Stimulated activated CD8-positive, alpha-beta memory T cell treated with anti-CD3 and anti-CD28 coated beads, Interleukin-7, amount 100 ng/mL, for 24 hours (primary cell): ENCODE results near the gene LMOD1.
"Not testable (repeated sequence)": the region's sequence is repeated elsewhere in the genome, so short reads cannot be mapped to it uniquely, and the experiment has no call there.

Experiments used
- DNase-seq: peaks from one replicate; pipeline ENCODE4 v3.0.0-alpha.2; 2020; ENCODE audit warnings: low read depth

Gene LMOD1

GRCh38 chr1:201914456-201915235, 31.7 kb downstream of the LMOD1 start:
- no peak for DNase-seq

- DNase-seq = no peak
These were observed 33.5 kb downstream of the LMOD1 start for GRCh38 chr1:201912832-201913231.

GRCh38 chr1:201911826-201912571, 34.3 kb downstream of the LMOD1 start:
- no peak for DNase-seq

GRCh38 chr1:201907621-201908020, 38.7 kb downstream of the LMOD1 start:
- no peak for DNase-seq

- DNase-seq = no peak
These were observed 40.0 kb downstream of the LMOD1 start for GRCh38 chr1:201906336-201906735.

GRCh38 chr1:201905234-201905890, 41.0 kb downstream of the LMOD1 start:
- DNase-seq = no peak

GRCh38 chr1:201904579-201904978, 41.8 kb downstream of the LMOD1 start:
- DNase-seq = no peak

GRCh38 chr1:201903135-201903534, 43.2 kb downstream of the LMOD1 start:
- DNase-seq = no peak

GRCh38 chr1:201902198-201902597, 44.1 kb downstream of the LMOD1 start:
- no peak for DNase-seq

- DNase-seq = not testable (repeated sequence)
These were observed 45.3 kb downstream of the LMOD1 start for GRCh38 chr1:201901036-201901435.

GRCh38 chr1:201900476-201900875, 45.9 kb downstream of the LMOD1 start:
- DNase-seq = no peak

- no peak for DNase-seq
These were observed 46.5 kb downstream of the LMOD1 start for GRCh38 chr1:201899683-201900429.

- no peak for DNase-seq
These were observed 47.4 kb downstream of the LMOD1 start for GRCh38 chr1:201898992-201899391.

GRCh38 chr1:201898240-201898894, 48.0 kb downstream of the LMOD1 start:
- DNase-seq = no peak

GRCh38 chr1:201896951-201897391, 49.4 kb downstream of the LMOD1 start:
- DNase-seq = no peak

- peak; percentile 71 for DNase-seq
These were observed 50.2 kb downstream of the LMOD1 start for GRCh38 chr1:201895913-201896807.

GRCh38 chr1:201895120-201895665, 51.2 kb downstream of the LMOD1 start:
- no peak for DNase-seq

- DNase-seq = no peak
These were observed 51.8 kb downstream of the LMOD1 start for GRCh38 chr1:201894343-201895119.

GRCh38 chr1:201893431-201893830, 52.9 kb downstream of the LMOD1 start:
- DNase-seq = no peak
